ENCODE measurements around the gene IL36RN.

- no peak for TF ChIP-seq CTCF (conservative IDR thresholded peaks at IDR 0.05)
- no peak for TF ChIP-seq ZFX (IDR thresholded peaks at IDR 0.05)
These were observed 45.7 kb upstream of the IL36RN start for GRCh38 chr2:113013336-113013661.

Measured in C4-2B (cell line).